Fibroblast of pulmonary artery (primary cell): ENCODE data around the gene STAB2.

Experiments
- DNase-seq: peaks from one replicate; pipeline ENCODE4 v3.0.0-alpha.2; 2010; ENCODE audit warnings: low read depth
- H3K4me3 ChIP-seq: replicated peaks from 2 replicates; pipeline ENCODE4 v1.5.1; 2011; ENCODE audit warnings: low read depth, mild to moderate bottlenecking, control low read depth, low read length, moderate library complexity
- TF ChIP-seq, protein P1 (sequence below): IDR thresholded peaks from 2 replicates; pipeline ENCODE4 v1.5.1; 2011; ENCODE audit warnings: mild to moderate bottlenecking, control low read depth, low read length, inconsistent platforms; ENCODE audit errors: missing control alignments

Gene STAB2

DNA sequence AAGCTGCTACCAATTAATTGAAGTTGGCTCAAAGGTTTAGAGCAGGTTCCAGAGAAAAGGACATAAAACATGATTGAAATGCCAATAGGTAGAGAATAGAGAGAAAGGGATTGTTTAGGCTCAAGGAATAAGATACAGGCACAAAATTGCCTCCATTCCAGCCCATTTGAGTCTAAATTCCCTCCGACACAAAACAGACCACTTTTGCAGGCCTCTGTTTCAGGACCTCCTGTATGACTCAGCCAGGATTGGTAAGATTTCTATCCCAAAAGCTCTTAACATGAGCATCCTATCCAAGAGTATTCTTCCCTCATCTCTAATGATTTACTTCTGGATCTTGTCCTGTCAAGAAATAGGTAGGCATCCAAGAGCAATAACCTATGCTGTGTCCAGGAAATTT lies 123.5 kb downstream of the STAB2 start:
- no peak for DNase-seq
- TF ChIP-seq, protein P1, sequence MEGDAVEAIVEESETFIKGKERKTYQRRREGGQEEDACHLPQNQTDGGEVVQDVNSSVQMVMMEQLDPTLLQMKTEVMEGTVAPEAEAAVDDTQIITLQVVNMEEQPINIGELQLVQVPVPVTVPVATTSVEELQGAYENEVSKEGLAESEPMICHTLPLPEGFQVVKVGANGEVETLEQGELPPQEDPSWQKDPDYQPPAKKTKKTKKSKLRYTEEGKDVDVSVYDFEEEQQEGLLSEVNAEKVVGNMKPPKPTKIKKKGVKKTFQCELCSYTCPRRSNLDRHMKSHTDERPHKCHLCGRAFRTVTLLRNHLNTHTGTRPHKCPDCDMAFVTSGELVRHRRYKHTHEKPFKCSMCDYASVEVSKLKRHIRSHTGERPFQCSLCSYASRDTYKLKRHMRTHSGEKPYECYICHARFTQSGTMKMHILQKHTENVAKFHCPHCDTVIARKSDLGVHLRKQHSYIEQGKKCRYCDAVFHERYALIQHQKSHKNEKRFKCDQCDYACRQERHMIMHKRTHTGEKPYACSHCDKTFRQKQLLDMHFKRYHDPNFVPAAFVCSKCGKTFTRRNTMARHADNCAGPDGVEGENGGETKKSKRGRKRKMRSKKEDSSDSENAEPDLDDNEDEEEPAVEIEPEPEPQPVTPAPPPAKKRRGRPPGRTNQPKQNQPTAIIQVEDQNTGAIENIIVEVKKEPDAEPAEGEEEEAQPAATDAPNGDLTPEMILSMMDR: no peak
- no peak overlapping the region for H3K4me3 ChIP-seq

DNA sequence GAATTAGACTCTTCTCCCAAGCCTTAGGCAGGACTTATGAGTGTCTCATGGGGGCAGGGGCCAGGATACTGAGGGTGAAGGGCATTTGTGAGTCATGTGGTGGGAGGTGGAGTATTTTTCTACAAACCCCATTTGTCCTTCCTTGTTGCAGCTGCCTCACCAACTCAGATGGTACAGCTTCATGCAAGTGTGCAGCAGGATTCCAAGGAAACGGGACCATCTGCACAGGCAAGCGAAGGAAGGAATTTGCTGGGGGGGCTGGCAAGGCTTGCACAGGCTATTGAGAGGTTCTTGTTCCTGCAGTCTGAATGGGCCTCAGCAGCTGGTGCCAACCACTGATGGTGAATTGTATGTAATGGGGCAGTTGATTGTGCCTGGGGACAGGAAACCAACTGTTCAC lies 125.1 kb downstream of the STAB2 start:
- DNase-seq: no peak
- TF ChIP-seq, protein P1: no peak
- no peak overlapping the region for H3K4me3 ChIP-seq

DNA sequence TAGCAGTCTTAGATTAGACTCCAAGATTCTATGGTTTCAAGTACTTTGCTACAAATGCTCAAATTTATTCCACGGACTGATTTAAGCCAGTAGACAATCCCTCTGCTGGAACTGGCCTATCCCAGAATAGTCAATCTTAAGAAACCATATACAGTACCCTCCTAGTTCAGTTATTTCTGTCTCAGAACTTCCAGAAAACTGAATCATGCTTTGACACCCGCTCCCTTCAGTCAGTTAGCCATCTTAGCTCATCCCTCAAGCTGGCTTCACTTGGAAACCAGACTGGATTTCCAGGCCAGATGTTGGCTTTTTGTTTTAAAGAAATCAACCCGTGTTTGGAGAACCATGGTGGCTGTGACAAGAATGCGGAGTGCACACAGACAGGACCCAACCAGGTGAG lies 128.4 kb downstream of the STAB2 start:
- no peak overlapping the region for H3K4me3 ChIP-seq
- TF ChIP-seq, protein P1: no peak
- no peak for DNase-seq

DNA sequence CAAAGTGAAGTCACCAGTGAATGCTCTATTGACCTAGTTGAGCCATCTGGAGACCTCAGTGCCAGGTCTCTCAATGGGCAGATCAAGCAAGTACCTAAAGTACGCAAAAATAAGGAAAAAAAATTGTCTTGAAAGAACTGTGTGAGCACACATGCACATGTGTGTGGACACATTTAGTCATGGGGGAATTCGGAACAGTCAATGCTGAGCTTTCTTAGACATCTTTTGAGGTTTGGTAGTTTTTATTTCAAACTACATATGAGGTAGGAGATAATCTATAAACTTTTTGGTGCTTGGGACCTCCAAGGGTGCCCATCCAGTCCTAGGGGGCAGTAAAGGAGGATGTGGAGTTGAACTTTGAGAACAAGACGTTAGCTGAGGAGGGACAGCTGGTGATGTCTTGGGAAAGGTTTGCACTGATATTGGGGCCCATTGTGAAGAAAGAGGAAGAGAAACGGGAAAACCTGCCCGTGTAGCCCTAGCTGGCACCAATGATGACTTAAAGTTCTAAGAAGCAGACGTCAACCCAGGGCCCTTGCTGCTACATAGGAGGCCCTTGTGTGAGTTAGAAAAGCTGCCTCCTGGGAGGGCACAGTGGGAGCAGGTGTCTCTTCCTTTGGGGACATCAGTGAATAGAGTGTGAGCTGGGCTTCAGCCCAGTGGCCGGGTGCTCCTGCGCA lies 129.6 kb downstream of the STAB2 start:
- no peak overlapping the region for H3K4me3 ChIP-seq
- TF ChIP-seq, protein P1: no peak
- no peak for DNase-seq

DNA sequence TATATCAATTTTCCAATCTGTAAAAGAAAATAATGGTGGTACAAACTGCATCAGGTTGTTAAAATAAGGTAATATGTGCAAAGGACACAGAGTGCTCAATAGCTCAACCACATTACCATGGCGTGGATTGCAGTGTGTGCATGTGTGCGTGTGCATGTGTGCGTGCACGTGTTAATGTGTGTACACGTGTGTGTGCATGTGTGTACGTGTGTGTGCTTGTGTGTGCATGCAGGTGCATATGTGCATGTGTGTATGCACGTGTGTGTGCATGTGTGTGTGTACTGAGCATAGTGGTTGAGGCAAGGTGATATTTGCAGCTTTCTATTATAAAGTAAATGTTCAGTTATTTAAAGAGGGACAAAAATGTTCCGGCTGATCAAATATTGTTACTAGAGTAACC lies 138.3 kb downstream of the STAB2 start:
- DNase-seq: no peak
- TF ChIP-seq, protein P1: no peak
- no peak overlapping the region for H3K4me3 ChIP-seq

DNA sequence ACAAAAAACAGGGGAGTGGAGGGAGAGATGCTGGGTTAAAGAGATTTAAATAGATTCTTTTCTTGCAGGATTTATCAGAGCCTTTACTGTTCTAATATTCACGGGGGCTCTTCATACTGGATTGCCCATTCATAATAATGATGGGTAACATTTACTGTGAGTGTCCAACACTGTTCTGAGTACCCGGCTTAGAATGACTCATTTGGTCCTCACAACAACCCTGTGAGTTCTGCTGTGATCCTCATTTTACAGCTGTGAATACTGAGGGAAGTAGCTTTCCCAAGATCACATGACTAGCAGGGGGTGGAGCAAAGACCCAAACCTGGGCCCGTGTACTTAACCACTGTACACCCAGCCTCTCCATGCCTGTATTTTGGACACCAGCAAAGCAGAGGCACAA lies 140.6 kb downstream of the STAB2 start:
- H3K4me3 ChIP-seq: no peak overlapping the region
- TF ChIP-seq, protein P1: no peak
- no peak for DNase-seq

DNA sequence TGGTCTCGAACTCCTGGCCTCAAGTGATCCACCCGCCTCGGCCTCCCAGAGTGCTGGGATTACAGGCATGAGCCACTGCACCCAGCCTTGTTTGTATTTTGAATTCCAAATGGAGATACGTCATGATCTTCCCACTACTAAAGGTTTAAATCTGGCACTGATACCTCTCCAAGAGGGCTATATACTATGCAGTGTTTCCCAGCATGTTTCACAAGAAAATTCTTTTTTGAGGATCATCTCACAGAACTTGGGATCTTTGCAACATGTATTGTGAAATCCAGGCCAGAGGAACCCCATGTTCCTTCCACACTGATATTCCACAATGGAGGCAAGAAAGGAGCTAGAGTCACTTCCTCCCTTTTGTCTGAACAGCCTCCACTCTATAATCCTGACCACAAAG lies 141.2 kb downstream of the STAB2 start:
- H3K4me3 ChIP-seq: no peak overlapping the region
- TF ChIP-seq, protein P1: no peak
- DNase-seq: peak; percentile 25
